B cell (primary cell): Measurements from ENCODE around the gene CBLB. TPM values are rescaled to one million over a fixed set of nuclear protein-coding genes. Genes with fewer than 3 reads are reported as not detected.

Source experiments
- ATAC-seq: fragments of 200-7000 bp; cut with Tn5 transposase; one replicate; pipeline ENCODE4 v1.10.0; 2021; ENCODE audit warnings: low read depth, mild to moderate bottlenecking, moderate number of reproducible peaks, moderate library complexity
- CTCF ChIA-PET: fragments of 350-600 bp; sonication (Branson Sonifier 250); formaldehyde crosslinking; loops from one replicate; lab custom pipeline; 2021; ENCODE audit warnings: antibody characterized with exemption, inconsistent platforms; lab: Charles Lee
- POLR2A ChIA-PET: fragments of 350-600 bp; sonication (Branson Sonifier 250); formaldehyde crosslinking; loops from one replicate; lab custom pipeline; 2021; ENCODE audit warnings: antibody characterized with exemption; lab: Charles Lee
- DNase-seq: peaks from one replicate; pipeline ENCODE4 v3.0.0; 2013
- H2AFZ ChIP-seq: 2 replicates; pipeline ENCODE4 v1.6.1; 2012; ENCODE audit warnings: mild to moderate bottlenecking, low read depth, low read length; ENCODE audit not compliant: insufficient read depth, poor library complexity, severe bottlenecking
- H3K27ac ChIP-seq, 2 donors: 1 replicate in 1 of 2; 2 replicates in 1 of 2; pipeline ENCODE4 v1.5.1; 2012 to 2013; ENCODE audit warnings: low read length in 2 of 2, mild to moderate bottlenecking in 2 of 2, moderate library complexity in 1 of 2
- H3K27me3 ChIP-seq, 4 experiments: fragments of 200-600 bp in 1 of 4; sonication (generic) in 1 of 4; replicated peaks in 1 of 4; 1 replicate in 2 of 4; 2 replicates in 2 of 4; pipeline versions ENCODE4 v1.6.1 to v1.7.0; 2013 to 2016; ENCODE audit warnings: low read length in 3 of 4, mild to moderate bottlenecking in 2 of 4, mixed read lengths in 1 of 4, moderate library complexity in 1 of 4; ENCODE audit not compliant: insufficient read depth in 4 of 4, control insufficient read depth in 3 of 4; ENCODE audit errors: control extremely low read depth in 1 of 4
- H3K36me3 ChIP-seq, 2 experiments: replicated peaks in 1 of 2; 1 replicate in 1 of 2; 2 replicates in 1 of 2; pipeline versions ENCODE4 v1.6.1 to v1.7.1; 2013; ENCODE audit warnings: low read length in 1 of 2; ENCODE audit not compliant: insufficient read depth in 2 of 2, control insufficient read depth in 1 of 2; ENCODE audit errors: control extremely low read depth in 1 of 2, extremely low read depth in 1 of 2
- H3K4me1 ChIP-seq, 2 donors: fragments of 200-600 bp in 1 of 2; sonication (generic) in 1 of 2; 1 replicate in 1 of 2; 2 replicates in 1 of 2; pipeline versions ENCODE4 v1.5.1 to v1.6.1; 2013 to 2017; ENCODE audit warnings: low read length in 2 of 2; ENCODE audit not compliant: control insufficient read depth in 2 of 2, insufficient read depth in 2 of 2
- H3K4me2 ChIP-seq: replicated peaks from 2 replicates; pipeline ENCODE3; 2012; ENCODE audit warnings: mild to moderate bottlenecking, low read depth, low read length; ENCODE audit not compliant: poor library complexity, severe bottlenecking
- H3K4me3 ChIP-seq, 5 experiments: fragments of 200-600 bp in 1 of 5; sonication (generic) in 1 of 5; 1 replicate in 3 of 5; 2 replicates in 2 of 5; pipeline versions ENCODE4 v1.5.1 to v1.7.0; 2011 to 2016; ENCODE audit warnings: low read length in 4 of 5, mild to moderate bottlenecking in 4 of 5, low read depth in 2 of 5, control low read depth in 1 of 5, moderate library complexity in 1 of 5; ENCODE audit not compliant: insufficient read depth in 1 of 5; ENCODE audit errors: control extremely low read depth in 1 of 5, extremely low read depth in 1 of 5
- H3K79me2 ChIP-seq: fragments of 200-600 bp; sonication (generic); one replicate; pipeline ENCODE4 v1.6.0; 2016; ENCODE audit warnings: low read length; ENCODE audit not compliant: control insufficient read depth, insufficient read depth
- H3K9ac ChIP-seq: fragments of 200-600 bp; sonication (generic); 2 replicates; pipeline ENCODE4 v1.6.1; 2017; ENCODE audit warnings: mild to moderate bottlenecking, low read length, moderate library complexity
- H3K9me3 ChIP-seq, 3 donors: one replicate each; pipeline versions ENCODE4 v1.6.1 to v1.7.1; 2013; ENCODE audit warnings: low read length in 2 of 3; ENCODE audit not compliant: control insufficient read depth in 2 of 3, insufficient read depth in 1 of 3; ENCODE audit errors: control extremely low read depth in 1 of 3
- H4K20me1 ChIP-seq: 2 replicates; pipeline ENCODE4 v1.6.0; 2012; ENCODE audit warnings: mild to moderate bottlenecking, low read length; ENCODE audit not compliant: insufficient read depth, control insufficient read depth, poor library complexity, severe bottlenecking
- H3K27ac Mint-ChIP-seq: one replicate; pipeline ENCODE4 v1.8.0; 2021; ENCODE audit warnings: mixed read lengths
- H3K27me3 Mint-ChIP-seq: one replicate; pipeline ENCODE4 v1.8.0; 2021; ENCODE audit warnings: mixed read lengths
- H3K4me1 Mint-ChIP-seq: one replicate; pipeline ENCODE4 v1.8.0; 2021; ENCODE audit warnings: mixed read lengths
- H3K4me3 Mint-ChIP-seq: one replicate; pipeline ENCODE4 v1.8.0; 2021; ENCODE audit warnings: mixed read lengths
- H3K9me3 Mint-ChIP-seq: one replicate; pipeline ENCODE4 v1.8.0; 2022; ENCODE audit warnings: mixed read lengths; ENCODE audit not compliant: insufficient read depth
- EZH2 ChIP-seq: IDR thresholded peaks from 2 replicates; pipeline ENCODE4 v1.6.1; 2012; ENCODE audit warnings: borderline replicate concordance, low read depth, mild to moderate bottlenecking, moderate library complexity, low read length; ENCODE audit not compliant: insufficient read depth, poor library complexity, severe bottlenecking
- WGBS: methylation state at CpG from one replicate; pipeline ENCODE4 v1.1.5; 2013; ENCODE audit warnings: missing lambda C conversion rate; ENCODE audit not compliant: insufficient coverage; 5-methylcytosine and 5-hydroxymethylcytosine counted together
- intact Hi-C: fragments of 100-400 bp; cut with micrococcal nuclease; formaldehyde crosslinking; loops from one replicate; pipeline ENCODE4 v1.10.0; 2022
- polyA plus RNA-seq: library from polyadenylated mRNA; depleted of rRNA; stranded (reverse); fragments of >200 nt; gene quantifications from 2 replicates; pipeline ENCODE4 v1.2.3, GENCODE V29; 2012
- total RNA-seq, 2 donors: library from RNA; stranded (reverse); fragments of 120-200 nt in 1 of 2; gene quantifications; 1 replicate in 1 of 2; 2 replicates in 1 of 2; pipeline versions ENCODE4 v1.2.3 to v1.2.4, GENCODE V29; 2013 to 2022
- TF ChIP-seq, protein P1 (sequence below): fragments of 200-600 bp; IDR thresholded peaks from one replicate; pipeline ENCODE4 v1.8.0; 2022; ENCODE audit warnings: antibody characterized with exemption, mild to moderate bottlenecking

The CBLB gene
- total and polyA plus RNA-seq, 2 donors (not counting 1 experiment from before 2014, with no cell fraction given) = 19.0 to 135 TPM

DNA sequence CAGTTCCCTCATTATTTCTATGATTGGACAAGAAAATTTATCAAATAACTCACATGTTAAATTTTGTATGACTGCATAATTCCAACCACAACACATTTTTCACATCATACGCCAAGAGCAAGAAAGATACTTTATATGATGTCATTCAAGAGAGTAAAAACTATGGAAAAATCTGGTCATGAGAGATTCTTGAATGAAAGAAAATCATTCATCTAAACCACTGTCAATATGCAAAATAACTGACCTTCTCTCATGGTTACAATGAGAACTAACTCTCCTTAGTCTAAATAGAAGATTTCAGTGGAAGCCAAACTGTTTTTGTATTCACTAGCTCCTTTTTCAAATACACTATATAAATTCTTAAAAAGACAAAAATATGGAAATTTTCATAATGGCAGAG lies 124.6 kb downstream of the CBLB start:
- Histone ChIP-seq H2AFZ (no peak overlapping the region), H3K4me1 (peaks cover 3 to 15% of the 10 kb centered on the region in 2 donors), H3K36me3 (peaks cover 3 to 5% of the 10 kb centered on the region in 2 experiments), H3K9ac (no peak overlapping the region), H3K79me2 (peaks cover 8% of the 10 kb centered on the region), H3K4me3 (no peak overlapping the region), H4K20me1 (no peaks in the 10 kb centered on the region), H3K27me3 (no peaks in the 10 kb centered on the region), H3K27ac (no peak overlapping the region), H3K9me3 (peaks cover 0 to 7% (median 0%) of the 10 kb centered on the region in 3 donors), H3K4me2 (no peak overlapping the region)
- DNase-seq (no peak), ATAC-seq (no peak)
- Mint-ChIP-seq H3K4me3 (no peak overlapping the region), H3K27ac (no peak overlapping the region), H3K4me1 (peaks cover 27% of the 10 kb centered on the region), H3K27me3 (no peaks in the 10 kb centered on the region), H3K9me3 (no peaks in the 10 kb centered on the region)
- intact Hi-C loops = no loop called here
- CTCF ChIA-PET = no interaction called here
- POLR2A ChIA-PET = no interaction called here
- TF ChIP-seq, protein P1, sequence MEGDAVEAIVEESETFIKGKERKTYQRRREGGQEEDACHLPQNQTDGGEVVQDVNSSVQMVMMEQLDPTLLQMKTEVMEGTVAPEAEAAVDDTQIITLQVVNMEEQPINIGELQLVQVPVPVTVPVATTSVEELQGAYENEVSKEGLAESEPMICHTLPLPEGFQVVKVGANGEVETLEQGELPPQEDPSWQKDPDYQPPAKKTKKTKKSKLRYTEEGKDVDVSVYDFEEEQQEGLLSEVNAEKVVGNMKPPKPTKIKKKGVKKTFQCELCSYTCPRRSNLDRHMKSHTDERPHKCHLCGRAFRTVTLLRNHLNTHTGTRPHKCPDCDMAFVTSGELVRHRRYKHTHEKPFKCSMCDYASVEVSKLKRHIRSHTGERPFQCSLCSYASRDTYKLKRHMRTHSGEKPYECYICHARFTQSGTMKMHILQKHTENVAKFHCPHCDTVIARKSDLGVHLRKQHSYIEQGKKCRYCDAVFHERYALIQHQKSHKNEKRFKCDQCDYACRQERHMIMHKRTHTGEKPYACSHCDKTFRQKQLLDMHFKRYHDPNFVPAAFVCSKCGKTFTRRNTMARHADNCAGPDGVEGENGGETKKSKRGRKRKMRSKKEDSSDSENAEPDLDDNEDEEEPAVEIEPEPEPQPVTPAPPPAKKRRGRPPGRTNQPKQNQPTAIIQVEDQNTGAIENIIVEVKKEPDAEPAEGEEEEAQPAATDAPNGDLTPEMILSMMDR = no peak
- no peak for TF ChIP-seq EZH2
- WGBS = no CpG with 5 or more reads among the region's 1 CpG

DNA sequence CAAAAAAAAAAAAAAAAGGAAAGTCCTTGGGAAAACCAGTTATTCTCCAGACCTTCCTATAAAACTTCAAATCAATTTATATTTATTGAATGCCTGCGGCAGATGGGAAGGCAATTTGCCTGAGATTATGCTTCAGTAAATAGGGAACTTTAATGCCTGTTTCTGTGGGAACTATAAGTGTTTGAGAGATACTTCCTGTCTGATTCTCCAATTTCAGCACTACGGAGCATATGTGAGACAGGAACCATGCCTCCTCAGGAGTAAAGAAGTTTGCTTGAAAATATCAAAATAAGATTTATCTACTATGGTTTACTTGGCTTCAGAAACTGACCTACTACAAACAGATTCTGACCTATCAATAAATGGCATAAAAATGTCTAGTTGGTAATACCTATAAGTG lies 135.5 kb downstream of the CBLB start:
- no peaks in the 10 kb centered on the region for H4K20me1 ChIP-seq
- peaks cover 0 to 5% of the 10 kb centered on the region in 2 donors for H3K4me1 ChIP-seq
- intact Hi-C loops = loop anchor here (5.0 kb wide), 1 partner anchor 39 kb away; no protein-coding TSS in a partner anchor
- no peak overlapping the region for H3K4me3 Mint-ChIP-seq
- ChIA-PET POLR2A (no interaction called here), CTCF (interaction anchor here (0.7 kb wide), 1 partner anchor 914 kb away, joined by 3 read pairs; no protein-coding TSS in a partner anchor)
- no peak overlapping the region for H3K27ac ChIP-seq
- H3K36me3 ChIP-seq = peaks cover 4 to 11% of the 10 kb centered on the region in 2 experiments
- H3K9me3 Mint-ChIP-seq = no peaks in the 10 kb centered on the region
- no peaks in the 10 kb centered on the region for H3K27me3 Mint-ChIP-seq
- no peak overlapping the region for H3K27ac Mint-ChIP-seq
- H3K4me1 Mint-ChIP-seq = peaks cover 17% of the 10 kb centered on the region
- ATAC-seq (no peak), DNase-seq (no peak)
- H3K9me3 ChIP-seq = no peaks in the 10 kb centered on the region
- TF ChIP-seq, protein P1 = no peak
- no peak for TF ChIP-seq EZH2
- WGBS = no CpG with 5 or more reads among the region's 2 CpGs
- H3K9ac ChIP-seq = no peak overlapping the region
- no peaks in the 10 kb centered on the region for H3K79me2 ChIP-seq
- H2AFZ ChIP-seq = no peak overlapping the region
- no peak overlapping the region for H3K4me3 ChIP-seq
- no peak overlapping the region for H3K4me2 ChIP-seq
- no peaks in the 10 kb centered on the region for H3K27me3 ChIP-seq
